Left lung (tissue), 10 donors: ENCODE data around the gene IFITM1. TPM values are rescaled to one million over a fixed set of nuclear protein-coding genes. Genes with fewer than 3 reads are reported as not detected.
"Not testable (repeated sequence)": the region's sequence is repeated elsewhere in the genome, so short reads cannot be mapped to it uniquely, and the experiment has no call there.

Experiments
- ATAC-seq: fragments of 200-7000 bp; cut with Tn5 transposase; one replicate; pipeline ENCODE4 v1.9.1; 2020; ENCODE audit warnings: moderate library complexity
- DNase-seq, 4 donors: peaks; one replicate each; pipeline ENCODE4 v3.0.0-alpha.2; 2013 to 2020
- H3K27ac ChIP-seq, 2 donors: fragments of 200-600 bp; sonication (generic) in 1 of 2; one replicate each; pipeline versions ENCODE4 v1.5.0 to v1.8.0; 2020 to 2021
- H3K27me3 ChIP-seq, 2 donors: fragments of 200-600 bp; sonication (generic) in 1 of 2; one replicate each; pipeline versions ENCODE4 v1.5.0 to v1.8.0; 2020 to 2021
- H3K36me3 ChIP-seq, 2 donors: fragments of 200-600 bp; sonication (generic) in 1 of 2; one replicate each; pipeline versions ENCODE4 v1.5.0 to v1.8.0; 2020 to 2021
- H3K4me1 ChIP-seq, 2 donors: fragments of 200-600 bp; one replicate each; pipeline ENCODE4 v1.8.0; 2021
- H3K4me3 ChIP-seq, 2 donors: fragments of 200-600 bp; sonication (generic) in 1 of 2; one replicate each; pipeline versions ENCODE4 v1.5.0 to v1.8.0; 2020 to 2021; ENCODE audit warnings: mild to moderate bottlenecking in 1 of 2
- H3K9me3 ChIP-seq, 2 donors: fragments of 200-600 bp; sonication (generic) in 1 of 2; one replicate each; pipeline versions ENCODE4 v1.5.0 to v1.8.0; 2020 to 2021
- intact Hi-C, 2 donors: fragments of 100-400 bp; cut with DNase I; formaldehyde crosslinking; loops; one replicate each; pipeline versions ENCODE4 v1.11.2 to v1.14.2; 2022
- polyA plus RNA-seq, 6 donors: library from polyadenylated mRNA; unstranded; fragments of 120-200 nt; gene quantifications; one replicate each; pipeline ENCODE4 v1.2.1, GENCODE V29; 2013; ENCODE audit not compliant: insufficient read length in 6 of 6
- total RNA-seq, 2 donors: library from RNA; stranded (reverse); fragmentation: NEBNext Ultra II Directional; extraction: Animal tissue kit (Norgen Biotek cat#: 25700); gene quantifications; one replicate each; pipeline ENCODE4 v1.2.1, GENCODE V29; 2021
- TF ChIP-seq, protein P1 (sequence below), 2 donors: fragments of 200-600 bp; sonication (generic) in 1 of 2; IDR thresholded peaks; one replicate each; pipeline versions ENCODE4 v1.5.0 to v1.8.0; 2021; ENCODE audit warnings: antibody characterized with exemption in 2 of 2
- donor health status: DM: no; HTN: yes; CAD: no.
- donor health status: DM: no; HTN: no; CAD: no.

Gene IFITM1
- total and polyA plus RNA-seq, 8 donors, result 6.3 to 149 (median 14.5) TPM

DNA sequence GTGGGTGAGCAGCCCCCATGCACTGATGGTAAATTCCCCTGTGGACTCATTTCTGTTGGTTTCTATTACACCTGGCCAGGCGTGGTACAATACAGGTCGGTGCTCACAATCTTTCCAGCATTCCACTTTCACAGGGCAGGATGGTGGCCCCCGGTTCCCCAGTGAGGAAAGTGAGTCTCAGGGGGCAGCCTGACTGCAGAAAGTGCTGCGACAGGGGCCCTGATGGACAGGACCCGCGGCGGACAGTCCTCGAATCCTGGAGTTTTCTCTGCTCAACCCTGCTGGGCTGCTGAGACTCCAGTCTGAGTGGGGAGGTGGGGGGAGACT lies 28.0 kb upstream of the IFITM1 start:
- Histone ChIP-seq H3K27me3 (peaks cover 22 to 60% of the 10 kb centered on the region in 2 donors), H3K9me3 (no peaks in the 10 kb centered on the region), H3K27ac (no peak overlapping the region), H3K36me3 (peaks cover 0 to 3% of the 10 kb centered on the region in 2 donors), H3K4me1 (peaks cover 4 to 37% of the 10 kb centered on the region in 2 donors), H3K4me3 (no peak overlapping the region)
- TF ChIP-seq, protein P1, sequence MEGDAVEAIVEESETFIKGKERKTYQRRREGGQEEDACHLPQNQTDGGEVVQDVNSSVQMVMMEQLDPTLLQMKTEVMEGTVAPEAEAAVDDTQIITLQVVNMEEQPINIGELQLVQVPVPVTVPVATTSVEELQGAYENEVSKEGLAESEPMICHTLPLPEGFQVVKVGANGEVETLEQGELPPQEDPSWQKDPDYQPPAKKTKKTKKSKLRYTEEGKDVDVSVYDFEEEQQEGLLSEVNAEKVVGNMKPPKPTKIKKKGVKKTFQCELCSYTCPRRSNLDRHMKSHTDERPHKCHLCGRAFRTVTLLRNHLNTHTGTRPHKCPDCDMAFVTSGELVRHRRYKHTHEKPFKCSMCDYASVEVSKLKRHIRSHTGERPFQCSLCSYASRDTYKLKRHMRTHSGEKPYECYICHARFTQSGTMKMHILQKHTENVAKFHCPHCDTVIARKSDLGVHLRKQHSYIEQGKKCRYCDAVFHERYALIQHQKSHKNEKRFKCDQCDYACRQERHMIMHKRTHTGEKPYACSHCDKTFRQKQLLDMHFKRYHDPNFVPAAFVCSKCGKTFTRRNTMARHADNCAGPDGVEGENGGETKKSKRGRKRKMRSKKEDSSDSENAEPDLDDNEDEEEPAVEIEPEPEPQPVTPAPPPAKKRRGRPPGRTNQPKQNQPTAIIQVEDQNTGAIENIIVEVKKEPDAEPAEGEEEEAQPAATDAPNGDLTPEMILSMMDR (IDR thresholded peaks at IDR 0.05), result no peak
- DNase-seq (peak in 1 of 4 donors; percentile 34), ATAC-seq (no peak)
- intact Hi-C loops, result no loop called here

DNA sequence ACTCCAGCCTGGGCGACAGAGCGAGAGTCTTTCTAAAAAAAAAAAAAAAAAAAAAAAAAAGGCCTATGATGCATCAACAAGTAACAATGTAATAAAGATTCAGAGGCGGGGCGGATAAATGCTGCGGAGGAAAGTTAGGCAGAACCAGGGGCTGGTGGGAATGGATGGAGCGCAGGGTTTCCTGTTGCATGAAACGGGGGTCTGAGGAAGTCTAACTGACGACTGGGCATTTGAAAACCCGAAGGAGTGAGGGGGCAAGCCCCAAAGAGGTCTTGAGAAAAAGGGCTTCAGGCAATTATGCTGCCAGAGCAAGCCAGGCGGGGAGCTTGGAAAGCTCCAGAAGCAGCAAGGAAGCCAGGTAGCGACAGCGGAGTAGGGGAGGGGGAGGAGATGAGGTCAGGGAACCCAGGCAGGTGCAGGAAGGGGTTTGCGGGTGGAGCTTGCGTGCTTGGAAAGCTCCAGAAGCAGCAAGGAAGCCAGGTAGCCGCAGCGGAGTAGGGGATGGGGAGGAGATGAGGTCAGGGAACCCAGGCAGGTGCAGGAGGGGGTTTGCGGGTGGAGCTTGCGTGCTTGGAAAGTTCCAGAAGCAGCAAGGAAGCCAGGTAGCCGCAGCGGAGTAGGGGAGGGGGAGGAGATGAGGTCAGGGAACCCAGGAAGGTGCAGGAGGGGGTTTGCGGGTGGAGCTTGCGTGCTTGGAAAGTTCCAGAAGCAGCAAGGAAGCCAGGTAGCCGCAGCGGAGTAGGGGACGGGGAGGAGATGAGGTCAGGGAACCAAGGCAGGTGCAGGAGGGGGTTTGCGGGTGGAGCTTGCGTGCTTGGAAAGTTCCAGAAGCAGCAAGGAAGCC lies 26.6 kb upstream of the IFITM1 start:
- H3K27ac ChIP-seq, ATAC-seq, intact Hi-C loops, H3K9me3 ChIP-seq: not testable (repeated sequence)
- peak in 2 of 4 donors; percentile 37 to 61 for DNase-seq
- Histone ChIP-seq H3K27me3 (peaks cover 9 to 46% of the 10 kb centered on the region in 2 donors), H3K36me3 (peaks cover 0 to 16% of the 10 kb centered on the region in 2 donors), H3K4me3 (peak overlapping the region in 1 of 2 donors; percentile 79), H3K4me1 (peaks cover 4 to 24% of the 10 kb centered on the region in 2 donors)

DNA sequence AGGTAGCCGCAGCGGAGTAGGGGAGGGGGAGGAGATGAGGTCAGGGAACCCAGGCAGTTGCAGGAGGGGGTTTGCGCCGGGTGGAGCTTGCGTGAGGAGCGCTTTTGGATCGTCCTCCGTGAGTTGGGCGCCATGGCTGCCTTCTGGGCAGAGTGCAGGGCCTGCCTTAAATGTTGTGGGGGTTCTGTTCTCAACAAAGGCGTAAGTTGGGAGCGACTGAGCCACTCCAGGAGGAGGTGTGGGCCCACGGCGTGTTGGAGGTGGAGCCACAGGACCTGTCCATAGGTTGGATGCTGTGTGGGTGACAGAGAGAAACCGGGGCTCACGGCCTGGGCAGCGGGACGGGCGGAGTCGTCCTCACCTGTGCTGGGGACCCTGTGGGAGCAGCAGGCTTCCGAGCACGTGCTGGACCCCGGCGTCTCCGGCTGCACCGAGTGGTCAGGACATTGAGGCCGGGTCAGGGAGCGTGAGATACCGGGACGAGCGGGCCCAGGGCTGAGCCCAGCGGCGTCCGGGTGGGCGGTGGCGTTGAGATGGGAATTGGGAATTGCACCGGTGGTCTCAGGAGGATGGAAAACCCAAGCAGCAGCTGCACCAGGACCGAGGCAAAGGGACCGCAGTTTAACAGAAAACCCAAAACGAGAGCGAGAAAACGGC lies 25.9 kb upstream of the IFITM1 start:
- ATAC-seq (peak; percentile 29), DNase-seq (peak in 2 of 4 donors; percentile 38 to 83)
- TF ChIP-seq, protein P1 (IDR thresholded peaks at IDR 0.05), result no peak
- Histone ChIP-seq H3K36me3 (peaks cover 0 to 24% of the 10 kb centered on the region in 2 donors), H3K27ac (peak overlapping the region; percentile 0 to 77), H3K9me3 (no peaks in the 10 kb centered on the region), H3K4me3 (peak overlapping the region; percentile 57 to 79), H3K4me1 (peaks cover 4 to 24% of the 10 kb centered on the region in 2 donors), H3K27me3 (peaks cover 1 to 39% of the 10 kb centered on the region in 2 donors)
- intact Hi-C loops, result no loop called here

DNA sequence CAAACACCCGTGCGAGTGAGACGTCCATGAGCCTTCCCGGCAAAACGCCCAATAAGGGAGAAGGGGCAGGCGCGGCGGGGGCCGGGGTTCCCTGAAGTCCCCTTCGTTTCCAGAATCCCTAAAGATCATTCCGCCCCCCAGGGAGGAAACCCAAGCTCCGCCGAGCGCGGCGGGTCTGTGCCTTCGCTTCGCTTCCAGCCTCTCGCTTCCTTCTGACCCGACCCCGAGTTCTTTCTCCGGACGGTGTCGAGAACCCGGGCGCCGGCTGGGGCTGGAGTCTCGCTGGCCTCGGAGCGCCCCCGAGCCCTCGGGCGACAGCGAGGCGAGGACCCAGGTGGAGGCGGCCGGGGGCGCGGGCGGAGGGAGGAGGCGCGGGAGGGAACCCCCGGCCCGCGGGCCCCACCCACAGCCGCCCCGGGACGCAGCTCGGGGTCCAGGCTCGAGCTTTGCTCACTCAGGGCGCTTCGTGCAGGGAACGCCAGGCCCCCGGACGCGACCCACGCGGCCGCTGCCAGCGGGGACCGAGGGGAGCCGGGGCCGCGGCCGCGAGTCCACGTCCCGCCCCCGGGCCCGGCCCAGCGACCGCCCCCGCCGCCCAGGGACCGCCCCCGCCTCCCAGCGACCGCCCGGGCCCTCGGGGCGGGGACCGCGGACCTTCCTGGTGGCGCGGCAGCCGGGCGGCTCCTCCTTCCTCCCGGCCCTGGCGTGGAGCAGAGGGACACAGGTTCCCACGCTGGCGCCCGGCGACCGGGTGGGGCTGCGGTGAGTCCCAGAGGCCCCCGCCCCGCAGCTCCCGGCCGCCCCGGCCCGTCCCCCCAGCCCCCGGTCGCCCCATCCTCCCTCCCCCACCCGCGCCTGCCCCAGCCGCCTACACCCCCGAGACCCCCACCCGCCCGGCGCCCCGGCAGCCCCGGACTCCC lies 25.1 kb upstream of the IFITM1 start, which contains the start of gene PGGHG:
Gene PGGHG (plus strand): TSS at position 649 of the 920 bp plus-strand sequence. CDS start 691 bp downstream, outside the sequence.
- peaks cover 0 to 31% of the 10 kb centered on the region in 2 donors for H3K27me3 ChIP-seq
- H3K27ac ChIP-seq, result peak within 1 kb of the TSS; percentile 33 to 77
- TF ChIP-seq, protein P1 (IDR thresholded peaks at IDR 0.05), result no peak
- intact Hi-C loops, result no loop called here
- peak in 3 of 4 donors; percentile 65 to 98 (median 83) for DNase-seq
- H3K4me1 ChIP-seq, result peaks cover 4 to 24% of the 10 kb centered on the region in 2 donors
- ATAC-seq, result peak; percentile 92
- peaks cover 0 to 31% of the 10 kb centered on the region in 2 donors for H3K36me3 ChIP-seq
- H3K9me3 ChIP-seq, result no peaks in the 10 kb centered on the region
- H3K4me3 ChIP-seq, result peak within 1 kb of the TSS; percentile 57 to 79

DNA sequence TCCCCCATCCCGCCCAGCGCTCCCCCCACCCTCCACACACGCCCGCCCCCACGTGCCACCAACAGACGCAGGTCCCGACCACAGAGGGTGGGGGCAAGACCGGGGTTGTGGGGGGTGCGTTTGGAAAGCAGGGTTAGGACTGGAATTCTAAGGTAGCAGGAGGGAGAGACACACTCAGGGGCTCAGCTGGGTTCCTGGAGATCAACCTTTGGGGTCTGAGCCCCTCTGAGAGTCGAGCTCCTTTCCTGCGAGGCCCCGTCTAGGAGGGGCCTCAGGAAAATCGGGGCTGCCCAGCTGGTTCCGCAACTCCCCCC lies 24.5 kb upstream of the IFITM1 start:
- Histone ChIP-seq H3K9me3 (no peaks in the 10 kb centered on the region), H3K27ac (peak overlapping the region; percentile 33 to 77), H3K27me3 (peaks cover 0 to 25% of the 10 kb centered on the region in 2 donors), H3K4me1 (peaks cover 4 to 24% of the 10 kb centered on the region in 2 donors), H3K4me3 (peak overlapping the region; percentile 24 to 79), H3K36me3 (peaks cover 0 to 38% of the 10 kb centered on the region in 2 donors)
- TF ChIP-seq, protein P1 (IDR thresholded peaks at IDR 0.05), result no peak
- DNase-seq, result no peak
- ATAC-seq, result no peak
- intact Hi-C loops, result no loop called here
